CD4-positive, CD25-positive, alpha-beta regulatory T cell (primary cell): ENCODE measurements around the gene CREB3L2. TPM values are rescaled to one million over a fixed set of nuclear protein-coding genes. Genes with fewer than 3 reads are reported as not detected.

Experiments used
- ATAC-seq, 2 donors: fragments of 150-1000 bp; cut with Tn5 transposase; one replicate each; pipeline ENCODE4 v1.10.0; 2021; ENCODE audit warnings: low read depth in 2 of 2, moderate number of reproducible peaks in 2 of 2, moderate library complexity in 1 of 2
- DNase-seq, 3 donors: peaks; one replicate each; pipeline versions ENCODE4 v3.0.0 to v3.0.0-alpha.2; 2012 to 2022; ENCODE audit warnings: mixed read lengths in 1 of 3
- H3K27ac ChIP-seq: one replicate; pipeline ENCODE4 v1.7.0; 2013; ENCODE audit warnings: mild to moderate bottlenecking, low read length; ENCODE audit not compliant: insufficient read depth, poor library complexity, severe bottlenecking
- H3K27me3 ChIP-seq: one replicate; pipeline ENCODE4 v1.7.0; 2013; ENCODE audit warnings: low read length; ENCODE audit not compliant: control insufficient read depth, insufficient read depth
- H3K36me3 ChIP-seq: one replicate; pipeline ENCODE4 v1.7.0; 2013; ENCODE audit warnings: mild to moderate bottlenecking, low read length, moderate library complexity; ENCODE audit not compliant: control insufficient read depth, insufficient read depth
- H3K4me1 ChIP-seq: 2 replicates; pipeline ENCODE4 v1.7.0; 2013; ENCODE audit warnings: mild to moderate bottlenecking, low read length; ENCODE audit not compliant: insufficient read depth, control insufficient read depth, poor library complexity, severe bottlenecking
- H3K4me3 ChIP-seq: one replicate; pipeline ENCODE4 v1.7.0; 2013; ENCODE audit warnings: low read depth, mild to moderate bottlenecking, low read length, moderate library complexity
- H3K9me3 ChIP-seq, 2 experiments: 1 replicate in 1 of 2; 2 replicates in 1 of 2; pipeline ENCODE4 v1.7.0; 2013; ENCODE audit warnings: low read length in 2 of 2, mild to moderate bottlenecking in 1 of 2, moderate library complexity in 1 of 2; ENCODE audit not compliant: control insufficient read depth in 2 of 2
- H3K27ac Mint-ChIP-seq, 3 donors: one replicate each; pipeline ENCODE4 v1.8.0; 2020 to 2022; ENCODE audit warnings: mild to moderate bottlenecking in 3 of 3, mixed read lengths in 3 of 3, moderate library complexity in 2 of 3
- H3K27me3 Mint-ChIP-seq: one replicate; pipeline ENCODE4 v1.8.0; 2022; ENCODE audit warnings: mild to moderate bottlenecking, mixed read lengths
- H3K36me3 Mint-ChIP-seq: one replicate; pipeline ENCODE4 v1.8.0; 2020; ENCODE audit warnings: mixed read lengths
- H3K4me1 Mint-ChIP-seq, 4 donors: one replicate each; pipeline ENCODE4 v1.8.0; 2020 to 2022; ENCODE audit warnings: mixed read lengths in 4 of 4, mild to moderate bottlenecking in 1 of 4
- H3K4me3 Mint-ChIP-seq, 4 donors: one replicate each; pipeline ENCODE4 v1.8.0; 2020 to 2022; ENCODE audit warnings: mild to moderate bottlenecking in 4 of 4, mixed read lengths in 4 of 4, moderate library complexity in 3 of 4
- H3K9me3 Mint-ChIP-seq, 7 donors: one replicate each; pipeline ENCODE4 v1.8.0; 2020 to 2022; ENCODE audit warnings: mixed read lengths in 7 of 7, mild to moderate bottlenecking in 3 of 7, moderate library complexity in 2 of 7
- polyA plus RNA-seq, 4 donors: library from polyadenylated mRNA; unstranded; fragments of 300-500 nt; fragmentation: Illumina TruSeq; gene quantifications; one replicate each; pipeline ENCODE4 v1.2.3, GENCODE V29; 2021
- total RNA-seq: library from RNA; stranded (reverse); gene quantifications from one replicate; pipeline ENCODE4 v1.2.3, GENCODE V29; 2022

The CREB3L2 gene
- total and polyA plus RNA-seq, 5 donors from 2014 or later, result 12.0 to 27.3 (median 15.9) TPM

GRCh38 chr7:137846827-137847567, 154.9 kb downstream of the CREB3L2 start, which contains the start of gene DGKI:
Gene DGKI (minus strand): TSS chr7:137846974.
- H3K9me3 Mint-ChIP-seq, result peaks cover 0 to 2% (median 0%) of the 10 kb centered on the region in 7 donors
- DNase-seq, result no peak

GRCh38 chr7:137846549-137846826, 155.4 kb downstream of the CREB3L2 start:
- DNase-seq, result no peak

More at GRCh38 chr7:137846827-137847567, 154.9 kb downstream of the CREB3L2 start, which contains the start of gene DGKI:
- Histone ChIP-seq H3K27me3 (peaks cover 38% of the 10 kb centered on the region), H3K4me1 (peaks cover 12% of the 10 kb centered on the region), H3K27ac (no peak within 1 kb of the TSS), H3K9me3 (no peaks in the 10 kb centered on the region), H3K36me3 (no peaks in the 10 kb centered on the region), H3K4me3 (no peak within 1 kb of the TSS)
- peak in 1 of 2 donors; percentile 9 for ATAC-seq
- peaks cover 49% of the 10 kb centered on the region for H3K27me3 Mint-ChIP-seq
- H3K27ac Mint-ChIP-seq, result no peak within 1 kb of the TSS
- peak within 1 kb of the TSS; percentile 12 to 74 (median 63) for H3K4me3 Mint-ChIP-seq
- peaks cover 0 to 8% (median 2%) of the 10 kb centered on the region in 4 donors for H3K4me1 Mint-ChIP-seq
- no peaks in the 10 kb centered on the region for H3K36me3 Mint-ChIP-seq

GRCh38 chr7:137844677-137845425, 157.0 kb downstream of the CREB3L2 start:
- H3K4me3 Mint-ChIP-seq, result peak overlapping the region in 1 of 4 donors; percentile 45
- DNase-seq, result no peak
- H3K27ac ChIP-seq, result no peak overlapping the region

More at GRCh38 chr7:137846549-137846826, 155.4 kb downstream of the CREB3L2 start:
- no peaks in the 10 kb centered on the region for H3K36me3 ChIP-seq
- peaks cover 54% of the 10 kb centered on the region for H3K27me3 Mint-ChIP-seq
- peak; percentile 28 to 32 for ATAC-seq
- peaks cover 0 to 2% (median 0%) of the 10 kb centered on the region in 7 donors for H3K9me3 Mint-ChIP-seq
- peaks cover 12% of the 10 kb centered on the region for H3K4me1 ChIP-seq
- H3K4me3 ChIP-seq, result no peak overlapping the region
- H3K9me3 ChIP-seq, result no peaks in the 10 kb centered on the region
- H3K27ac ChIP-seq, result no peak overlapping the region
- H3K36me3 Mint-ChIP-seq, result no peaks in the 10 kb centered on the region
- H3K4me1 Mint-ChIP-seq, result peaks cover 0 to 8% (median 2%) of the 10 kb centered on the region in 4 donors
- no peak overlapping the region for H3K27ac Mint-ChIP-seq
- no peak overlapping the region for H3K4me3 Mint-ChIP-seq
- H3K27me3 ChIP-seq, result peaks cover 39% of the 10 kb centered on the region

GRCh38 chr7:137839903-137840779, 161.7 kb downstream of the CREB3L2 start:
- H3K27ac ChIP-seq, result no peak overlapping the region
- H3K4me1 Mint-ChIP-seq, result no peaks in the 10 kb centered on the region
- H3K27me3 Mint-ChIP-seq, result peaks cover 60% of the 10 kb centered on the region

More at GRCh38 chr7:137844677-137845425, 157.0 kb downstream of the CREB3L2 start:
- H3K27me3 ChIP-seq, result peaks cover 39% of the 10 kb centered on the region
- ATAC-seq, result no peak
- Mint-ChIP-seq H3K27ac (no peak overlapping the region), H3K36me3 (no peaks in the 10 kb centered on the region), H3K27me3 (peaks cover 58% of the 10 kb centered on the region), H3K9me3 (peaks cover 0 to 2% (median 0%) of the 10 kb centered on the region in 7 donors), H3K4me1 (peaks cover 0 to 8% (median 2%) of the 10 kb centered on the region in 4 donors)
- H3K4me3 ChIP-seq, result no peak overlapping the region
- H3K36me3 ChIP-seq, result no peaks in the 10 kb centered on the region
- no peaks in the 10 kb centered on the region for H3K9me3 ChIP-seq
- H3K4me1 ChIP-seq, result peaks cover 12% of the 10 kb centered on the region

GRCh38 chr7:137838706-137839315, 163.1 kb downstream of the CREB3L2 start:
- Mint-ChIP-seq H3K4me1 (no peaks in the 10 kb centered on the region), H3K36me3 (no peaks in the 10 kb centered on the region), H3K27ac (no peak overlapping the region), H3K27me3 (peaks cover 53% of the 10 kb centered on the region), H3K9me3 (peaks cover 0 to 6% (median 0%) of the 10 kb centered on the region in 7 donors), H3K4me3 (no peak overlapping the region)
- ATAC-seq, result no peak
- Histone ChIP-seq H3K9me3 (peaks cover 3% of the 10 kb centered on the region in 2 experiments), H3K27ac (no peak overlapping the region), H3K27me3 (peaks cover 6% of the 10 kb centered on the region), H3K36me3 (no peaks in the 10 kb centered on the region), H3K4me3 (no peak overlapping the region), H3K4me1 (no peaks in the 10 kb centered on the region)
- DNase-seq, result no peak

More at GRCh38 chr7:137839903-137840779, 161.7 kb downstream of the CREB3L2 start:
- DNase-seq, result no peak
- Histone ChIP-seq H3K4me1 (no peaks in the 10 kb centered on the region), H3K27me3 (peaks cover 18% of the 10 kb centered on the region), H3K4me3 (no peak overlapping the region), H3K36me3 (no peaks in the 10 kb centered on the region), H3K9me3 (no peaks in the 10 kb centered on the region)
- ATAC-seq, result no peak
- Mint-ChIP-seq H3K27ac (peak overlapping the region in 1 of 3 donors; percentile 7), H3K36me3 (no peaks in the 10 kb centered on the region), H3K4me3 (no peak overlapping the region), H3K9me3 (peaks cover 0 to 3% (median 0%) of the 10 kb centered on the region in 7 donors)

GRCh38 chr7:137836541-137836940, 165.3 kb downstream of the CREB3L2 start:
- no peaks in the 10 kb centered on the region for H3K36me3 Mint-ChIP-seq
- H3K4me3 Mint-ChIP-seq, result no peak overlapping the region
- no peak for ATAC-seq
- Histone ChIP-seq H3K27me3 (no peaks in the 10 kb centered on the region), H3K4me1 (no peaks in the 10 kb centered on the region), H3K9me3 (peaks cover 3 to 20% of the 10 kb centered on the region in 2 experiments), H3K4me3 (no peak overlapping the region), H3K27ac (no peak overlapping the region), H3K36me3 (no peaks in the 10 kb centered on the region)
- peaks cover 37% of the 10 kb centered on the region for H3K27me3 Mint-ChIP-seq
- peaks cover 0 to 13% (median 10%) of the 10 kb centered on the region in 7 donors for H3K9me3 Mint-ChIP-seq
- no peaks in the 10 kb centered on the region for H3K4me1 Mint-ChIP-seq
- H3K27ac Mint-ChIP-seq, result no peak overlapping the region
- DNase-seq, result no peak

GRCh38 chr7:137836113-137836509, 165.8 kb downstream of the CREB3L2 start:
- H3K4me3 Mint-ChIP-seq, result no peak overlapping the region
- no peaks in the 10 kb centered on the region for H3K4me1 ChIP-seq
- H3K4me3 ChIP-seq, result no peak overlapping the region
- no peak overlapping the region for H3K27ac Mint-ChIP-seq
- H3K36me3 ChIP-seq, result no peaks in the 10 kb centered on the region
- DNase-seq, result no peak
- H3K27ac ChIP-seq, result no peak overlapping the region
- H3K9me3 ChIP-seq, result peaks cover 3 to 20% of the 10 kb centered on the region in 2 experiments
- ATAC-seq, result no peak
- H3K36me3 Mint-ChIP-seq, result no peaks in the 10 kb centered on the region
- no peaks in the 10 kb centered on the region for H3K4me1 Mint-ChIP-seq
- H3K27me3 Mint-ChIP-seq, result peaks cover 33% of the 10 kb centered on the region
- peaks cover 0 to 16% (median 10%) of the 10 kb centered on the region in 7 donors for H3K9me3 Mint-ChIP-seq
- H3K27me3 ChIP-seq, result no peaks in the 10 kb centered on the region
